ENCODE results near the gene SRL.

DNA sequence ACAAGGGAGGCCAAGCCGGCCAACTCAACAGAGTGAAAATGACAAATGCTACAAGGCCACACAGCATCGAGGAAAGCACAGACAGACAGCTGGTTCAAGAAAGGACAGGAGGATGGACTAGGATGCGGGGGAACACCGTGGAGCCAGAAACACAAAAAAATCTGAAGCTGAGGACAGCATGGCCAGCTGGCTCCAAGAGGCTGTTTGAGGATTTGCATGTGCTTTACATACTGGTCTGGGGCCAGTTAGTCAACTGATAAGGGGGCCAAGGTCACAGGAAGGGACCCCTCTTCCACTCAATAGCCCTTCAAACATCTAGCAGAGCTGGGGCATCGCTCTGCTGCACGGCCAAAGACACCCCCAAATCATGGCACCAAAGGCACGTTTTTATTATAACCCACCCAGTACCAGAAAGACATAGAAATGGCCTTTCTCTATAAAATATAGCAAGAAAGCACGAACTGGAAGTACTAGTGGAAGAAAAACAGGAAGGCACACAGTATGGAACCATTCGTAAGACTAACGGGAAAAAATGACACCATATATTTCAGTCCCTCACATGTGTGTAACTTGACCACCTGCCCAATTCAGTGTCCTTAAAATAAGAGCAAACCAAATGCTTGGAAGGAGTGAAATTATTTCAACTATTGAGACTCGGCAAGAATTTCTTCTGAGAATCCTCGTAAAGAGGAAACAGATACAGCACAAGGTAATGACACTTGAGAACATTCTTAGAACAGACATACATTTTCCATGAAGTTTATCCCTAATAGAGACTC is 7.8 kb upstream of the SRL start:
- TF ChIP-seq, protein P1, sequence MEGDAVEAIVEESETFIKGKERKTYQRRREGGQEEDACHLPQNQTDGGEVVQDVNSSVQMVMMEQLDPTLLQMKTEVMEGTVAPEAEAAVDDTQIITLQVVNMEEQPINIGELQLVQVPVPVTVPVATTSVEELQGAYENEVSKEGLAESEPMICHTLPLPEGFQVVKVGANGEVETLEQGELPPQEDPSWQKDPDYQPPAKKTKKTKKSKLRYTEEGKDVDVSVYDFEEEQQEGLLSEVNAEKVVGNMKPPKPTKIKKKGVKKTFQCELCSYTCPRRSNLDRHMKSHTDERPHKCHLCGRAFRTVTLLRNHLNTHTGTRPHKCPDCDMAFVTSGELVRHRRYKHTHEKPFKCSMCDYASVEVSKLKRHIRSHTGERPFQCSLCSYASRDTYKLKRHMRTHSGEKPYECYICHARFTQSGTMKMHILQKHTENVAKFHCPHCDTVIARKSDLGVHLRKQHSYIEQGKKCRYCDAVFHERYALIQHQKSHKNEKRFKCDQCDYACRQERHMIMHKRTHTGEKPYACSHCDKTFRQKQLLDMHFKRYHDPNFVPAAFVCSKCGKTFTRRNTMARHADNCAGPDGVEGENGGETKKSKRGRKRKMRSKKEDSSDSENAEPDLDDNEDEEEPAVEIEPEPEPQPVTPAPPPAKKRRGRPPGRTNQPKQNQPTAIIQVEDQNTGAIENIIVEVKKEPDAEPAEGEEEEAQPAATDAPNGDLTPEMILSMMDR (IDR thresholded peaks at IDR 0.05; ENCODE audit: low read depth, low read length, missing input control) = no peak
- no peak for TF ChIP-seq FOXA2 (IDR thresholded peaks at IDR 0.05)
- TF ChIP-seq, protein P2, sequence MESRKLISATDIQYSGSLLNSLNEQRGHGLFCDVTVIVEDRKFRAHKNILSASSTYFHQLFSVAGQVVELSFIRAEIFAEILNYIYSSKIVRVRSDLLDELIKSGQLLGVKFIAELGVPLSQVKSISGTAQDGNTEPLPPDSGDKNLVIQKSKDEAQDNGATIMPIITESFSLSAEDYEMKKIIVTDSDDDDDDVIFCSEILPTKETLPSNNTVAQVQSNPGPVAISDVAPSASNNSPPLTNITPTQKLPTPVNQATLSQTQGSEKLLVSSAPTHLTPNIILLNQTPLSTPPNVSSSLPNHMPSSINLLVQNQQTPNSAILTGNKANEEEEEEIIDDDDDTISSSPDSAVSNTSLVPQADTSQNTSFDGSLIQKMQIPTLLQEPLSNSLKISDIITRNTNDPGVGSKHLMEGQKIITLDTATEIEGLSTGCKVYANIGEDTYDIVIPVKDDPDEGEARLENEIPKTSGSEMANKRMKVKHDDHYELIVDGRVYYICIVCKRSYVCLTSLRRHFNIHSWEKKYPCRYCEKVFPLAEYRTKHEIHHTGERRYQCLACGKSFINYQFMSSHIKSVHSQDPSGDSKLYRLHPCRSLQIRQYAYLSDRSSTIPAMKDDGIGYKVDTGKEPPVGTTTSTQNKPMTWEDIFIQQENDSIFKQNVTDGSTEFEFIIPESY (IDR thresholded peaks at IDR 0.05) = no peak
- TF ChIP-seq JUND (IDR thresholded peaks at IDR 0.05) = no peak
- TF ChIP-seq SP1 (IDR thresholded peaks at IDR 0.05) = no peak
- TF ChIP-seq, protein P3, sequence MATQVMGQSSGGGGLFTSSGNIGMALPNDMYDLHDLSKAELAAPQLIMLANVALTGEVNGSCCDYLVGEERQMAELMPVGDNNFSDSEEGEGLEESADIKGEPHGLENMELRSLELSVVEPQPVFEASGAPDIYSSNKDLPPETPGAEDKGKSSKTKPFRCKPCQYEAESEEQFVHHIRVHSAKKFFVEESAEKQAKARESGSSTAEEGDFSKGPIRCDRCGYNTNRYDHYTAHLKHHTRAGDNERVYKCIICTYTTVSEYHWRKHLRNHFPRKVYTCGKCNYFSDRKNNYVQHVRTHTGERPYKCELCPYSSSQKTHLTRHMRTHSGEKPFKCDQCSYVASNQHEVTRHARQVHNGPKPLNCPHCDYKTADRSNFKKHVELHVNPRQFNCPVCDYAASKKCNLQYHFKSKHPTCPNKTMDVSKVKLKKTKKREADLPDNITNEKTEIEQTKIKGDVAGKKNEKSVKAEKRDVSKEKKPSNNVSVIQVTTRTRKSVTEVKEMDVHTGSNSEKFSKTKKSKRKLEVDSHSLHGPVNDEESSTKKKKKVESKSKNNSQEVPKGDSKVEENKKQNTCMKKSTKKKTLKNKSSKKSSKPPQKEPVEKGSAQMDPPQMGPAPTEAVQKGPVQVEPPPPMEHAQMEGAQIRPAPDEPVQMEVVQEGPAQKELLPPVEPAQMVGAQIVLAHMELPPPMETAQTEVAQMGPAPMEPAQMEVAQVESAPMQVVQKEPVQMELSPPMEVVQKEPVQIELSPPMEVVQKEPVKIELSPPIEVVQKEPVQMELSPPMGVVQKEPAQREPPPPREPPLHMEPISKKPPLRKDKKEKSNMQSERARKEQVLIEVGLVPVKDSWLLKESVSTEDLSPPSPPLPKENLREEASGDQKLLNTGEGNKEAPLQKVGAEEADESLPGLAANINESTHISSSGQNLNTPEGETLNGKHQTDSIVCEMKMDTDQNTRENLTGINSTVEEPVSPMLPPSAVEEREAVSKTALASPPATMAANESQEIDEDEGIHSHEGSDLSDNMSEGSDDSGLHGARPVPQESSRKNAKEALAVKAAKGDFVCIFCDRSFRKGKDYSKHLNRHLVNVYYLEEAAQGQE (IDR thresholded peaks at IDR 0.05) = no peak
- TF ChIP-seq, protein P4, sequence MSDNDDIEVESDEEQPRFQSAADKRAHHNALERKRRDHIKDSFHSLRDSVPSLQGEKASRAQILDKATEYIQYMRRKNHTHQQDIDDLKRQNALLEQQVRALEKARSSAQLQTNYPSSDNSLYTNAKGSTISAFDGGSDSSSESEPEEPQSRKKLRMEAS (IDR thresholded peaks at IDR 0.05) = no peak

Data from liver (tissue), 3 donors.